ENCODE results near the gene CHID1. TPM values are rescaled to one million over a fixed set of nuclear protein-coding genes. Genes with fewer than 3 reads are reported as not detected.

Gene CHID1
- total and polyA plus RNA-seq, 9 of the 15 experiments (the other 6 are each of a cell fraction or from before 2014, with no cell fraction given) = 15.1 to 108 (median 39.8) TPM

- Histone ChIP-seq H3K4me1 (replicated peaks in 1 of 2; ENCODE audit: control insufficient read depth in 2 of 2, insufficient read depth in 2 of 2, low read length in 2 of 2) (peaks cover 31 to 82% of the 10 kb centered on the region in 2 experiments), H3K9me3 (replicated peaks; ENCODE audit: control insufficient read depth, insufficient read depth, low read depth, low read length) (no peaks in the 10 kb centered on the region), H3K27me3 (ENCODE audit: control insufficient read depth in 2 of 2, insufficient read depth in 2 of 2, low read length in 2 of 2) (no peaks in the 10 kb centered on the region), H3K4me3 (no peak overlapping the region), H3K9ac (ENCODE audit: insufficient read depth in 1 of 2, low read depth in 2 of 2, low read length in 2 of 2) (peak overlapping the region; percentile 25 to 81; a peak in 2 of 4 replicates), H3K27ac (ENCODE audit: extremely low read depth, low read depth, low read length) (peak overlapping the region; percentile 69), H3K9me1 (ENCODE audit: control insufficient read depth, insufficient read depth, low read length) (peaks cover 4% of the 10 kb centered on the region), H4K20me1 (replicated peaks; ENCODE audit: control insufficient read depth, insufficient read depth, low read length) (peaks cover 7% of the 10 kb centered on the region), H2AFZ (ENCODE audit: low read depth, low read length) (no peak overlapping the region), H3K4me2 (ENCODE audit: insufficient read depth, low read length) (no peak overlapping the region), H3K36me3 (ENCODE audit: control insufficient read depth, insufficient read depth, low read length) (peaks cover 65% of the 10 kb centered on the region; the same call in 2 of the 3 replicates), H3K79me2 (ENCODE audit: control insufficient read depth, insufficient read depth, low read length) (peaks cover 77% of the 10 kb centered on the region)
- no TSS peak for BruUV-seq (replicated peaks)
- ChIA-PET POLR2A (interaction anchor here (0.6 to 5.2 kb wide), 4 partner anchors 11 to 24 kb away, joined by 3 to 36 read pairs (median 4); partner anchors contain the start of genes CRACR2B and PNPLA2), CTCF (ENCODE audit: low intra/inter-chr PET ratio) (no interaction called here)
- 53% methylated on average over 13 of the region's 17 CpGs for WGBS (ENCODE audit: insufficient coverage, low coverage, missing lambda C conversion rate)
- intact Hi-C loops (cut with micrococcal nuclease) = no loop called here
- ATAC-seq (peak; percentile 38), FAIRE-seq (peak; percentile 52), DNase-seq (ENCODE audit: extremely low read depth in 1 of 4, low spot score in 3 of 4) (peak in 2 of 4 experiments; percentile 68 to 77)
- in situ Hi-C loops (cut with MboI) = no loop called here
- TF ChIP-seq ZBTB2 (IDR thresholded peaks at IDR 0.05) = peak; percentile 32; the same call in 1 of the 2 replicates
- TF ChIP-seq STAT6 (CRISPR knock-in tag; IDR thresholded peaks at IDR 0.05) = no peak
- TF ChIP-seq VEZF1 (CRISPR knock-in tag; IDR thresholded peaks at IDR 0.05) = peak; percentile 56
- TF ChIP-seq TCF3 (CRISPR knock-in tag; IDR thresholded peaks at IDR 0.05) = 0 out of 2 replicates have a peak, but pooled peaks have one; percentile 9
- TF ChIP-seq MEF2D (tag; conservative IDR thresholded peaks at IDR 0.05; ENCODE audit: low read depth) = no peak
- TF ChIP-seq SMARCC2 (IDR thresholded peaks at IDR 0.05; ENCODE audit: low read depth) = no peak
- TF ChIP-seq L3MBTL2 (IDR thresholded peaks at IDR 0.05) = peak; percentile 78
- no peak for TF ChIP-seq FOXK2 (conservative IDR thresholded peaks at IDR 0.05 in 1 of 2, IDR thresholded peaks at IDR 0.05 in 1 of 2; ENCODE audit: low read depth in 2 of 2)
- no peak for TF ChIP-seq SREBF2 (CRISPR knock-in tag; IDR thresholded peaks at IDR 0.05)
- no peak for TF ChIP-seq CCNT2 (IDR thresholded peaks at IDR 0.05; ENCODE audit: borderline replicate concordance, extremely low read depth, insufficient read length, low read depth, low read length)
- peak; percentile 90 for TF ChIP-seq SIRT6 (IDR thresholded peaks at IDR 0.05; ENCODE audit: low read depth, low read length)
- TF ChIP-seq RBM34 (IDR thresholded peaks at IDR 0.05; ENCODE audit: borderline replicate concordance, insufficient read depth, low read length) = no peak
- no peak for TF ChIP-seq TEAD2 (tag; IDR thresholded peaks at IDR 0.05)
- peak; percentile 27 for TF ChIP-seq HMGN3 (IDR thresholded peaks at IDR 0.05; ENCODE audit: borderline replicate concordance, extremely low read depth, insufficient read length, low read depth, low read length)
- TF ChIP-seq ZFX (CRISPR knock-in tag; IDR thresholded peaks at IDR 0.05) = peak; percentile 32; the same call in 1 of the 2 replicates
Measured at GRCh38 chr11:838441-839279, 72.0 kb downstream of the CHID1 start.
